Measurements from ENCODE around the gene CPSF4. TPM values are rescaled to one million over a fixed set of nuclear protein-coding genes. Genes with fewer than 3 reads are reported as not detected.

Gene CPSF4
- total and polyA plus RNA-seq, 2 donors (not counting 1 experiment from before 2014, with no cell fraction given): 17.3 to 44.9 TPM

DNA sequence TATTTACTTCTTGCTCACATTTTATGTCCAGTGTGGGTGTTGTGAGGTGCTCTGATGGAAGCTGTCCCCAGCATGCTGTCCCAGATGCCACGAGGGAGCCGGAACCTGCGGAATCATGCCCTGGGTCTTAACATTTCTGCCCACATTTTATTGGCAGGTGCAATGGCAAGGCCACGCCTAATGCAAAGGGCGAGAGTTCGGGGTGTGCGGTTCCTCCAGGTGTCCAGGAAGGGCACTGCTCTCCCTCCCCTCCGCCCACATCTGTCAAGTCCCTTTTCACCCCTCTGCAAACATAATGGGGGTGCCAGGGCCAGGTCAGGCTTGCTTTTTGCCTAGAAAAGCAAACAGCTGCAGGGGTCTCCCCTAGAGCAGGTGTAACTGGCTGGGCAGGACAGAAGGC, 46.7 kb upstream of the CPSF4 start:
- Histone ChIP-seq H3K79me2 (ENCODE audit: control insufficient read depth, insufficient read depth, low read length) (peaks cover 4% of the 10 kb centered on the region), H3K27ac (ENCODE audit: insufficient read depth, low read length) (no peak overlapping the region), H3K9me3 (ENCODE audit: control insufficient read depth, insufficient read depth, low read depth, low read length) (no peaks in the 10 kb centered on the region), H2AFZ (ENCODE audit: low read length) (no peak overlapping the region), H3K4me2 (ENCODE audit: extremely low read depth, insufficient read depth, low read length) (no peak overlapping the region), H3K4me1 (ENCODE audit: control insufficient read depth, extremely low read depth, insufficient read depth, low read length) (peaks cover 11% of the 10 kb centered on the region), H3K27me3 (ENCODE audit: control insufficient read depth, insufficient read depth, low read length) (no peaks in the 10 kb centered on the region), H3K36me3 (ENCODE audit: control insufficient read depth, insufficient read depth, low read length) (peaks cover 45% of the 10 kb centered on the region), H4K20me1 (ENCODE audit: control insufficient read depth, extremely low read depth, insufficient read depth, low read length) (no peaks in the 10 kb centered on the region), H3K9ac (ENCODE audit: insufficient read depth, low read length) (no peak overlapping the region), H3K4me3 (replicated peaks in 1 of 4; ENCODE audit: control extremely low read depth in 1 of 4, insufficient read depth in 1 of 4, low read depth in 3 of 4, low read length in 4 of 4) (no peak overlapping the region)
- no peak for DNase-seq (ENCODE audit: low read depth in 2 of 2)
- TF ChIP-seq, protein P1, sequence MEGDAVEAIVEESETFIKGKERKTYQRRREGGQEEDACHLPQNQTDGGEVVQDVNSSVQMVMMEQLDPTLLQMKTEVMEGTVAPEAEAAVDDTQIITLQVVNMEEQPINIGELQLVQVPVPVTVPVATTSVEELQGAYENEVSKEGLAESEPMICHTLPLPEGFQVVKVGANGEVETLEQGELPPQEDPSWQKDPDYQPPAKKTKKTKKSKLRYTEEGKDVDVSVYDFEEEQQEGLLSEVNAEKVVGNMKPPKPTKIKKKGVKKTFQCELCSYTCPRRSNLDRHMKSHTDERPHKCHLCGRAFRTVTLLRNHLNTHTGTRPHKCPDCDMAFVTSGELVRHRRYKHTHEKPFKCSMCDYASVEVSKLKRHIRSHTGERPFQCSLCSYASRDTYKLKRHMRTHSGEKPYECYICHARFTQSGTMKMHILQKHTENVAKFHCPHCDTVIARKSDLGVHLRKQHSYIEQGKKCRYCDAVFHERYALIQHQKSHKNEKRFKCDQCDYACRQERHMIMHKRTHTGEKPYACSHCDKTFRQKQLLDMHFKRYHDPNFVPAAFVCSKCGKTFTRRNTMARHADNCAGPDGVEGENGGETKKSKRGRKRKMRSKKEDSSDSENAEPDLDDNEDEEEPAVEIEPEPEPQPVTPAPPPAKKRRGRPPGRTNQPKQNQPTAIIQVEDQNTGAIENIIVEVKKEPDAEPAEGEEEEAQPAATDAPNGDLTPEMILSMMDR (conservative IDR thresholded peaks at IDR 0.05 in 1 of 2, IDR thresholded peaks at IDR 0.05 in 1 of 2; ENCODE audit: low read depth in 1 of 2, low read length in 2 of 2): no peak
- TF ChIP-seq EZH2 (IDR thresholded peaks at IDR 0.05; ENCODE audit: low read length, missing control alignments): no peak

DNA sequence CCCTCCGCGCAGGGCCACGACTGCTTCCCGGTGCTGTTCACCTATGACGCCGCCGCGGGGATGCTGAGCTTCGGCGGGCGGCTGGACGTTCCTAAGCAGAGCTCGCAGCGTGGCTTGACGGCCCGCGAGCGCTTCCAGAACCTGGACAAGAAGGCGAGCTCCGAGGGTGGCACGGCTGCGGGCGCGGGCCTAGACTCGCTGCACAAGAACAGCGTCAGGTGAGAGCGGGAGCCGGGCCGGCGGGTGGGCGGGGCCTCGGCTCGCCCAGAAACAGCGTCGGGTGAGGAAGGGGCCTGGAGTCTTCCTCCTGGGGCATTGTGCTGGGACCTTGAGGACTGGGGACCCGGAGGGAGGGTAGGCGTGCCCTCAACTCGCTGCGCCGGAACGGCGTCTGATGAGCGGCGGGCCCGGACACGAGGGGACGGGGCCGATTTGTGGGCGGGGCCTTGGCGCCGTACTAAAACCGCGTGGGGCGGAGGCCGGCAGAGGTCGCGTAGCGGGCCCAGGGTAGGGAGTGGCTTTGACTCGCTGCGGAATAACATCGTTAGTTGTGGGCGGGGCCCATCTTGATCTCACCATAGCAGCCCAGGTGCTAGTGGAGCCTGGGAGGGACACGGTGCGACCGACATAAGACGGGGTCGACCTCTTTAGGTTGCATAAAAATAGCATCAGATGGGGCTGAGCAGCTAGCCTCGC, 45.9 kb upstream of the CPSF4 start:
- Histone ChIP-seq H3K27ac (ENCODE audit: insufficient read depth, low read length) (peak overlapping the region; percentile 59), H3K4me3 (replicated peaks in 1 of 4; ENCODE audit: control extremely low read depth in 1 of 4, insufficient read depth in 1 of 4, low read depth in 3 of 4, low read length in 4 of 4) (peak overlapping the region in 3 of 4 experiments; percentile 10 to 59 (median 47)), H3K36me3 (ENCODE audit: control insufficient read depth, insufficient read depth, low read length) (peaks cover 48% of the 10 kb centered on the region), H3K9ac (ENCODE audit: insufficient read depth, low read length) (no peak overlapping the region), H4K20me1 (ENCODE audit: control insufficient read depth, extremely low read depth, insufficient read depth, low read length) (no peaks in the 10 kb centered on the region), H3K4me1 (ENCODE audit: control insufficient read depth, extremely low read depth, insufficient read depth, low read length) (peaks cover 11% of the 10 kb centered on the region), H3K79me2 (ENCODE audit: control insufficient read depth, insufficient read depth, low read length) (peaks cover 4% of the 10 kb centered on the region), H3K4me2 (ENCODE audit: extremely low read depth, insufficient read depth, low read length) (peak overlapping the region; percentile 54), H3K27me3 (ENCODE audit: control insufficient read depth, insufficient read depth, low read length) (no peaks in the 10 kb centered on the region), H2AFZ (ENCODE audit: low read length) (no peak overlapping the region), H3K9me3 (ENCODE audit: control insufficient read depth, insufficient read depth, low read depth, low read length) (no peaks in the 10 kb centered on the region)
- DNase-seq (ENCODE audit: low read depth in 2 of 2): peak; percentile 58 to 69
- TF ChIP-seq, protein P1 (conservative IDR thresholded peaks at IDR 0.05 in 1 of 2, IDR thresholded peaks at IDR 0.05 in 1 of 2; ENCODE audit: low read depth in 1 of 2, low read length in 2 of 2): no peak

DNA sequence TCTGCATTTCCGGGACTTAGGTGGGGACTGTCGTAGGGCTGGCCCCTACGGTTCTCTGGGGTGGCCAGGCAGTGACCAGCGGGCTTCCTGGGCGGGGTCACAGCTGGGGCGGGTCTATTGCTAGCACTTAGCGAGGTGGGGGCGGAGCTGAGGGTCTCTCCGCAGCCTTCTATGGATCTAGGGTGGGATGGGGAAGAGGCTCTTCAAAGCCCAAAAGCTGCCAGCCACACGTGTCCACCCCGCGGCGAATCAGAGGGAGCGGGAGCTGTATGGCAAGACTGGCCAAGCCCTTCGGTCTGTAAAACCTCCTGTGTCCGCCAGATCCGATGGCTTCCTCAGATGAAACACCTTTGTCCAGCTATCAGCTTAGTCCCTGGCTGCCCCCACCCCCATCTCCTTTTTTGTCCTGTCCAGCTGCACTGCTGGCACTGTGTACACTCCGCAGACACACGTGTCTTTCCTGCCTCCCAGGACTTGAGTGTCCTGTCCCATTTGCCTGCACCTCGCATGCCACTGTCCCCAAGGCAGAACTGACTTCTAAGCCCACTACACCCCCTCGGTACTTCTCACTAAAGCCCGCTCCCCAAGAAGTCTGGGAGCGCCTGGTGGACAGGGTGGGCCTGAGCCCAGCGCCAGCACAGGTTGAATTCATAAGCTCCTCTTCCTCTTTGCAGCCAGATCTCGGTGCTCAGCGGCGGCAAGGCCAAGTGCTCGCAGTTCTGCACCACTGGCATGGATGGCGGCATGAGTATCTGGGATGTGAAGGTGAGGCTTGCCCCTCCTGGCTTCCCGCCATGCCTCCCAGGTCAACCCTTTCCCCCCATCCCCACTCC, 45.2 kb upstream of the CPSF4 start:
- H3K9me3 ChIP-seq (ENCODE audit: control insufficient read depth, insufficient read depth, low read depth, low read length): no peaks in the 10 kb centered on the region
- peaks cover 43% of the 10 kb centered on the region for H3K36me3 ChIP-seq (ENCODE audit: control insufficient read depth, insufficient read depth, low read length)
- H3K4me3 ChIP-seq (replicated peaks in 1 of 4; ENCODE audit: control extremely low read depth in 1 of 4, insufficient read depth in 1 of 4, low read depth in 3 of 4, low read length in 4 of 4): peak overlapping the region in 2 of 4 experiments; percentile 47 to 59
- no peaks in the 10 kb centered on the region for H4K20me1 ChIP-seq (ENCODE audit: control insufficient read depth, extremely low read depth, insufficient read depth, low read length)
- peak overlapping the region; percentile 59 for H3K27ac ChIP-seq (ENCODE audit: insufficient read depth, low read length)
- peak overlapping the region; percentile 54 for H3K4me2 ChIP-seq (ENCODE audit: extremely low read depth, insufficient read depth, low read length)
- H2AFZ ChIP-seq (ENCODE audit: low read length): no peak overlapping the region
- TF ChIP-seq, protein P1 (conservative IDR thresholded peaks at IDR 0.05 in 1 of 2, IDR thresholded peaks at IDR 0.05 in 1 of 2; ENCODE audit: low read depth in 1 of 2, low read length in 2 of 2): no peak
- no peak for TF ChIP-seq EZH2 (IDR thresholded peaks at IDR 0.05; ENCODE audit: low read length, missing control alignments)
- no peak overlapping the region for H3K9ac ChIP-seq (ENCODE audit: insufficient read depth, low read length)
- H3K79me2 ChIP-seq (ENCODE audit: control insufficient read depth, insufficient read depth, low read length): peaks cover 4% of the 10 kb centered on the region
- H3K27me3 ChIP-seq (ENCODE audit: control insufficient read depth, insufficient read depth, low read length): no peaks in the 10 kb centered on the region
- DNase-seq (ENCODE audit: low read depth in 2 of 2): peak in 1 of 2 donors; percentile 27
- H3K4me1 ChIP-seq (ENCODE audit: control insufficient read depth, extremely low read depth, insufficient read depth, low read length): peaks cover 11% of the 10 kb centered on the region

Measured in fibroblast of lung (primary cell).